ENCODE measurements around the gene PCDHA11.

DNA sequence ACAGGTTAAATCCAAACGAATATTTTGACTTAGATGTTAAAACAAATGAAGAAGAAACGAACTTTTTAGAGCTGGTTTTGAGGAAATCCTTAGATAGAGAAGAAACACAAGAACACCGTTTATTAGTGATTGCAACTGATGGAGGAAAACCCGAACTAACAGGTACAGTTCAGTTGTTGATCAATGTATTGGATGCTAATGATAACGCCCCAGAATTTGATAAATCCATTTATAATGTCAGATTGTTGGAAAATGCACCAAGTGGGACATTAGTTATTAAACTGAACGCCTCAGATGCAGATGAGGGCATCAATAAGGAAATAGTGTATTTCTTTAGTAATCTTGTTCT, 46.5 kb upstream of the PCDHA11 start:
- no peak for TF ChIP-seq POLR2A (IDR thresholded peaks at IDR 0.05)
- TF ChIP-seq, protein P1, sequence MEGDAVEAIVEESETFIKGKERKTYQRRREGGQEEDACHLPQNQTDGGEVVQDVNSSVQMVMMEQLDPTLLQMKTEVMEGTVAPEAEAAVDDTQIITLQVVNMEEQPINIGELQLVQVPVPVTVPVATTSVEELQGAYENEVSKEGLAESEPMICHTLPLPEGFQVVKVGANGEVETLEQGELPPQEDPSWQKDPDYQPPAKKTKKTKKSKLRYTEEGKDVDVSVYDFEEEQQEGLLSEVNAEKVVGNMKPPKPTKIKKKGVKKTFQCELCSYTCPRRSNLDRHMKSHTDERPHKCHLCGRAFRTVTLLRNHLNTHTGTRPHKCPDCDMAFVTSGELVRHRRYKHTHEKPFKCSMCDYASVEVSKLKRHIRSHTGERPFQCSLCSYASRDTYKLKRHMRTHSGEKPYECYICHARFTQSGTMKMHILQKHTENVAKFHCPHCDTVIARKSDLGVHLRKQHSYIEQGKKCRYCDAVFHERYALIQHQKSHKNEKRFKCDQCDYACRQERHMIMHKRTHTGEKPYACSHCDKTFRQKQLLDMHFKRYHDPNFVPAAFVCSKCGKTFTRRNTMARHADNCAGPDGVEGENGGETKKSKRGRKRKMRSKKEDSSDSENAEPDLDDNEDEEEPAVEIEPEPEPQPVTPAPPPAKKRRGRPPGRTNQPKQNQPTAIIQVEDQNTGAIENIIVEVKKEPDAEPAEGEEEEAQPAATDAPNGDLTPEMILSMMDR (IDR thresholded peaks at IDR 0.05): no peak
